Activated T-cell treated with anti-CD3 and anti-CD28 coated beads for 1 hour (primary cell): ENCODE data around the gene RABL6.
A peak's percentile ranks its signal among the peaks of the same experiment; 100 is the strongest.
"Not testable (repeated sequence)": the region's sequence is repeated elsewhere in the genome, so short reads cannot be mapped to it uniquely, and the experiment has no call there.

Experiments
- DNase-seq: peaks from one replicate; pipeline ENCODE4 v3.0.0-alpha.2; 2020; ENCODE audit warnings: low read depth

Gene RABL6

GRCh38 chr9:136807281-136808074 lies at the start of gene RABL6:
TSS of gene RABL6 (plus strand) at chr9:136807948. CDS start at chr9:136808197, 249 bp downstream.
- DNase-seq: peak; percentile 70

GRCh38 chr9:136759001-136759400 lies 48.7 kb upstream of the RABL6 start:
- DNase-seq: no peak

- no peak for DNase-seq
These were observed 48.1 kb upstream of the RABL6 start for GRCh38 chr9:136759436-136760325.

GRCh38 chr9:136760424-136760823 lies 47.3 kb upstream of the RABL6 start:
- no peak for DNase-seq

GRCh38 chr9:136760834-136761544 lies 46.8 kb upstream of the RABL6 start:
- DNase-seq: not testable (repeated sequence)

- DNase-seq: no peak
These were observed 46.2 kb upstream of the RABL6 start for GRCh38 chr9:136761545-136761981.

GRCh38 chr9:136762221-136762691 lies 45.5 kb upstream of the RABL6 start:
- no peak for DNase-seq

GRCh38 chr9:136762915-136763648 lies 44.7 kb upstream of the RABL6 start:
- no peak for DNase-seq

- no peak for DNase-seq
These were observed 44.1 kb upstream of the RABL6 start for GRCh38 chr9:136763649-136764035.

- no peak for DNase-seq
These were observed 43.4 kb upstream of the RABL6 start, which contains the start of gene LCN15 for GRCh38 chr9:136764301-136764891. TSS of gene LCN15 (minus strand) at chr9:136764518. CDS start at chr9:136764488, 30 bp downstream.

GRCh38 chr9:136765041-136765440 lies 42.7 kb upstream of the RABL6 start:
- DNase-seq: no peak

GRCh38 chr9:136765745-136766409 lies 41.9 kb upstream of the RABL6 start:
- not testable (repeated sequence) for DNase-seq

GRCh38 chr9:136766410-136767120 lies 41.2 kb upstream of the RABL6 start:
- DNase-seq: not testable (repeated sequence)

- peak; percentile 25 for DNase-seq
These were observed 38.0 kb upstream of the RABL6 start for GRCh38 chr9:136769710-136770191.

- DNase-seq: no peak
These were observed 35.8 kb upstream of the RABL6 start for GRCh38 chr9:136771907-136772415.

GRCh38 chr9:136773386-136774044 lies 34.2 kb upstream of the RABL6 start:
- DNase-seq: no peak

GRCh38 chr9:136774416-136775045 lies 33.2 kb upstream of the RABL6 start:
- no peak for DNase-seq

GRCh38 chr9:136775191-136775590 lies 32.6 kb upstream of the RABL6 start:
- DNase-seq: no peak
